Stomach (tissue), 4 donors: Measurements from ENCODE around the gene FUT8.

ENCODE experiments used
- CTCF ChIP-seq, 7 experiments: fragments of 450-650 bp in 4 of 7; fragments of 200-600 bp in 3 of 7; sonication (generic) in 3 of 7; IDR thresholded peaks; one replicate each; pipeline ENCODE4 v1.5.1; 2016 to 2019; ENCODE audit warnings: antibody characterized with exemption in 7 of 7, control low read depth in 2 of 7, mild to moderate bottlenecking in 1 of 7
- POLR2A ChIP-seq, 4 donors: fragments of 450-650 bp; IDR thresholded peaks; one replicate each; pipeline ENCODE4 v1.6.1; 2016; ENCODE audit warnings: antibody characterized with exemption in 4 of 4, control low read depth in 2 of 4, mild to moderate bottlenecking in 1 of 4, moderate library complexity in 1 of 4
- POLR2AphosphoS5 ChIP-seq, 3 donors: sonication (generic); formaldehyde crosslinking; IDR thresholded peaks; one replicate each; pipeline ENCODE4 v1.6.1; 2016; ENCODE audit warnings: antibody characterized with exemption in 3 of 3

- no peak for TF ChIP-seq CTCF (IDR thresholded peaks at IDR 0.05)
- no peak for TF ChIP-seq POLR2A (IDR thresholded peaks at IDR 0.05)
- TF ChIP-seq POLR2AphosphoS5 (IDR thresholded peaks at IDR 0.05): no peak
Observed at GRCh38 chr14:65431951-65432350, 19.4 kb downstream of the FUT8 start.
